GM18868 (cell line): ENCODE measurements around the gene KLRC3.
A peak's percentile ranks its signal among the peaks of the same experiment; 100 is the strongest.
"Not testable (repeated sequence)": the region's sequence is repeated elsewhere in the genome, so short reads cannot be mapped to it uniquely, and the experiment has no call there.

Experiments
- ATAC-seq: cut with Tn5 transposase; IDR thresholded peaks from one replicate; pipeline ENCODE4 v1.9.1; 2021; ENCODE audit warnings: mild to moderate bottlenecking, moderate library complexity; ENCODE audit not compliant: unreplicated experiment

Gene KLRC3

GRCh38 chr12:10371893-10372535 is 48.4 kb downstream of the KLRC3 start:
- ATAC-seq, result not testable (repeated sequence)

GRCh38 chr12:10369557-10370415 is 50.6 kb downstream of the KLRC3 start:
- ATAC-seq, result no peak

GRCh38 chr12:10368206-10369171 is 51.9 kb downstream of the KLRC3 start:
- ATAC-seq, result no peak

GRCh38 chr12:10367714-10368113 is 52.7 kb downstream of the KLRC3 start:
- not testable (repeated sequence) for ATAC-seq

GRCh38 chr12:10366875-10367274 is 53.5 kb downstream of the KLRC3 start:
- ATAC-seq, result no peak

GRCh38 chr12:10365696-10366405 is 54.5 kb downstream of the KLRC3 start:
- no peak for ATAC-seq

- ATAC-seq, result peak; percentile 50
These were observed 55.4 kb downstream of the KLRC3 start for GRCh38 chr12:10364815-10365622.

- peak; percentile 91 for ATAC-seq
These were observed 56.2 kb downstream of the KLRC3 start for GRCh38 chr12:10363914-10364814.

- ATAC-seq, result no peak
These were observed 56.8 kb downstream of the KLRC3 start for GRCh38 chr12:10363658-10363913.

GRCh38 chr12:10362828-10363657 is 57.4 kb downstream of the KLRC3 start:
- ATAC-seq, result no peak

GRCh38 chr12:10362325-10362724 is 58.1 kb downstream of the KLRC3 start:
- no peak for ATAC-seq
